ENCODE data around the gene CADPS. TPM values are rescaled to one million over a fixed set of nuclear protein-coding genes. Genes with fewer than 3 reads are reported as not detected.

CADPS gene
- total and polyA plus RNA-seq, 9 of the 15 experiments (the other 6 are each of a cell fraction or from before 2014, with no cell fraction given) = not detected

- no peaks in the 10 kb centered on the region for H3K36me3 ChIP-seq (ENCODE audit: control insufficient read depth, insufficient read depth, low read length)
- no peak overlapping the region for H3K27ac ChIP-seq (ENCODE audit: extremely low read depth, low read depth, low read length)
- H3K9ac ChIP-seq (ENCODE audit: insufficient read depth in 1 of 2, low read depth in 2 of 2, low read length in 2 of 2) = no peak overlapping the region
- no peak overlapping the region for H3K4me3 ChIP-seq
- H2AFZ ChIP-seq (ENCODE audit: low read depth, low read length) = no peak overlapping the region
- in situ Hi-C loops (cut with MboI) (no loop called here), intact Hi-C loops (cut with micrococcal nuclease) (no loop called here)
- 0% methylated on average over 5 of the region's 5 CpGs for WGBS (ENCODE audit: insufficient coverage, low coverage, missing lambda C conversion rate)
- H3K9me1 ChIP-seq (ENCODE audit: control insufficient read depth, insufficient read depth, low read length) = no peaks in the 10 kb centered on the region
- TF ChIP-seq NR0B1 (IDR thresholded peaks at IDR 0.05; ENCODE audit: partially characterized antibody) (no peak), DIDO1 (tag; IDR thresholded peaks at IDR 0.05; ENCODE audit: low read depth) (no peak), CBX8 (IDR thresholded peaks at IDR 0.05; ENCODE audit: borderline replicate concordance, extremely low read depth, low read depth, low read length, poor library complexity, severe bottlenecking) (no peak), CSDE1 (IDR thresholded peaks at IDR 0.05) (no peak), TBL1XR1 (IDR thresholded peaks at IDR 0.05; ENCODE audit: low read length in 2 of 2) (no peak), POLR2B (IDR thresholded peaks at IDR 0.05; ENCODE audit: low read depth, partially characterized antibody) (no peak), BCLAF1 (IDR thresholded peaks at IDR 0.05; ENCODE audit: borderline replicate concordance in 1 of 2, control insufficient read depth in 1 of 2, low read depth in 2 of 2, low read length in 1 of 2) (no peak), FOXM1 (IDR thresholded peaks at IDR 0.05; ENCODE audit: low read depth) (no peak), FOXM1 (CRISPR knock-in tag; IDR thresholded peaks at IDR 0.05; ENCODE audit: low read depth) (no peak), GTF2F1 (IDR thresholded peaks at IDR 0.05; ENCODE audit: low read depth, low read length) (no peak), ZNF77 (CRISPR knock-in tag; IDR thresholded peaks at IDR 0.05) (no peak), KDM1A (IDR thresholded peaks at IDR 0.05) (no peak)
- DNase-seq (ENCODE audit: extremely low read depth in 1 of 4, low spot score in 3 of 4) (no peak), FAIRE-seq (no peak), ATAC-seq (no peak)
- POLR2A ChIA-PET = no interaction called here
- H3K4me2 ChIP-seq (ENCODE audit: insufficient read depth, low read length) = no peak overlapping the region
- no peaks in the 10 kb centered on the region for H3K79me2 ChIP-seq (ENCODE audit: control insufficient read depth, insufficient read depth, low read length)
- H3K9me3 ChIP-seq (replicated peaks; ENCODE audit: control insufficient read depth, insufficient read depth, low read depth, low read length) = no peaks in the 10 kb centered on the region
- H4K20me1 ChIP-seq (replicated peaks; ENCODE audit: control insufficient read depth, insufficient read depth, low read length) = no peaks in the 10 kb centered on the region
- no peaks in the 10 kb centered on the region for H3K27me3 ChIP-seq (ENCODE audit: control insufficient read depth in 2 of 2, insufficient read depth in 2 of 2, low read length in 2 of 2)
- H3K4me1 ChIP-seq (replicated peaks in 1 of 2; ENCODE audit: control insufficient read depth in 2 of 2, insufficient read depth in 2 of 2, low read length in 2 of 2) = no peaks in the 10 kb centered on the region
- CTCF ChIA-PET (ENCODE audit: low intra/inter-chr PET ratio) = no interaction called here
- no TSS peak for BruUV-seq (replicated peaks)
Observed at GRCh38 chr3:62727981-62728380, 147.2 kb downstream of the CADPS start.

All from K562 (cell line).